Activated CD4-positive, alpha-beta T cell treated with anti-CD3 and anti-CD28 coated beads, Interleukin-2, amount 50 U/mL, for 4 hours (primary cell): ENCODE results near the gene CRISP2.

ENCODE experiments used
- DNase-seq, 2 experiments: peaks; one replicate each; pipeline ENCODE4 v3.0.0-alpha.2; 2020

The CRISP2 gene

DNA sequence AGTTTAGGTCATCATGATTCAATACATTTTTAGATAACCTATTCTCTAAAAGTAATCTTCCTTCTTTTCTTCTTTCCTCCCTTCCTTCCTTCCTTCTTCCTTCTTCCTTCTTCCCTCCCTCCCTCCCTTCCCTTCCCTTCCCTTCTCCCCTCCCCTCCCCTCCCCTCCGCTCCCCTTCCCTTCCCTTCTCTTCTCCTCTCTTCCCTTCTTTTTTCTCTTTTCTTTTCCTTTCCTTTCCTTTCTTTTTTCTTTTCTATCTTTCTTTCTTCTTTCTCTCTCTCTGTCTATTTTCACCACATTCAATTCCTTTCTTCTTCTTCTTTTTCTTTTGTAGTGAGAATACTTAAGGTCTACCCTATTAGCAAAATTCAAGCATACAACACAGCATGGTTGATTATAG is 59.4 kb downstream of the CRISP2 start:
- no peak for DNase-seq

GRCh38 chr6:49653438-49653837 is 59.9 kb downstream of the CRISP2 start:
- no peak for DNase-seq

DNA sequence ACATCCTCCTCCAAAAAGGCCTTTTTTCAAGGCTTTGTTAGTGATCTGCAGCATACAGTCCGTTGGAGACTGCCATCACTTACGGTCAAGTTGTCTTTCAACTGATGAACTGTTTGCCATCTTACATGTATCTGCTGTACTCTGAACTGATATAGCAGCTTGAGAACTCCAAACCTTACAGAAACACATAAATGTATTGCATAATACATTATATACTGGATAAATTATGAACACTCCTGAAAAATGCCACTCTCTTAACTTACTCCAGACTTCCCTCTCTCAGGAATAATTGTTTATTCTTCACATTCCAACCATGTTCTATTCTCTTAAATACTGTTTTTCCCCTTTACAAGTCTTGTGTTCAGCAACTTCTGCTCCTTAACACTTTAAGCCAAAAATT is 62.1 kb downstream of the CRISP2 start:
- no peak for DNase-seq

DNA sequence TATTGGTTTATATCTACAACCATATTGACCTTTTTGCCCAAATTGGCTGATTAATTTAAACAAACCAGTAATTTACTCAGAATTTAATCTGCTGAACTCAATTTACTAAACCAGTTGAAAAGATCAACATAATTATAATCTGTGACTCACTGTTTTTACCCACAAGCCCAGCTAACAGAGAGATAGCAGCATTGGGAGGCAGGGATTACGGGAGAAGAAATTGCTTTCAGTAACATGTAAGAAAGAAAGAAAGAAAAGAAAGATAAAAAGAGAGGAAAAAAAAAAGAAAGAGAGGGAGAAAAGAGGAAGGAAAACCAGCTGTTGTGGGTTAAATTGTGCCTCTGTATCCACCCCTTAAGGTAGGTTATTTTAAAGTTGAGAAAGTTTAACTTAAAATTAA is 63.4 kb downstream of the CRISP2 start:
- DNase-seq, result no peak

DNA sequence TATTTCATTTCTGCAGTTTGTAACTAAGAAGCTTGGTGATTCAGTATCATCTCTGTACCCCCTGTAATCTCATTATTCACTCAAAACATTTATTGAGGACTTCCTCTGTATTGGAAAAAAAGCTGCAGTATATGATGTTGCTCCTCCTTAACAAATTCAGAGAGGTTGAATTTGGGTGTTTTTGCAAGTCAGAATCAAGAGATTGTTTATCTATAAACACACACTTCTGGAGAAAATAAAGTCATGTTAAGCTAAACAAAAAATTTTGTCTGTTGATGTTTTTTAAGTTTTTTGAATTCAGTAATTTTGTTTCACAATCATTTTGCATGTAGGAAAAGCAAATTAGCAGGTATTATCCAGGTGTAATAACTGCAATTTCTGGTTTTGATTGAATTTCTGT is 65.3 kb downstream of the CRISP2 start:
- no peak for DNase-seq

DNA sequence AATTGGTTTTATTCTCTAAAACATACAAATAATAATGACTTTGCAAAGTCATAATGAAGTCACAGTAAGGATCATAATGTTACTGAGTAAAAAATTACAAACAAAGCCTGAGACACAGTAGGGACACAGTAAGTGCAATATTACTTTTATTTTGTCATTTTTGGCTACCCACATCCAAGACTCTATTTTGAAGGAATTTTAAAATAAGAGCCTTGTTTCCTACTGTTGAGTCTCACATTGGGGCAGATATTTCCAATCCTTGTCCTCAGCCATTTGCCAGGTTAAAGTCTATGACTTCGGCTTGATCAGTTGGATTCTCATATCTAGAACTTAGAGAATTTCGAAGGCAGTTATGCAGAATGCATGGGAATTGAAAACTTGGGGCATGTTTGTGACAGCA is 65.9 kb downstream of the CRISP2 start:
- no peak for DNase-seq

DNA sequence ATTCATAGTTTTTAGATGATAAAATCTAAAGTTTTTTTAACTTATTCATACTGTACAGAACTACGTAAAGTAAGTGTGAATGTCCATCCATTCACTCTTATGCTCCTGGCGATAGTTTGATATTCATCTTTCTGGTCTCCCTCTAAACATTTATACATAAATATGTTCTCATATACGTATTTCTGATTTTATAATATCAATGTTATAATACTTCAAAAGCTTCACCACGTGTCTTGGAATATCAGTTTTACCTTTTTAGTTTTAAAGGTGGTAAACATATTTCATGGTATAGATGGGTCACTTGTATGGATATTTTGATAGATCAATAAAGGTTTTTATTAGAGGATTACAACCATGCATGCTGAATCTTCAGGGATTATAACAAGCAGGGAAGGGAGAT is 66.4 kb downstream of the CRISP2 start:
- DNase-seq, result no peak

DNA sequence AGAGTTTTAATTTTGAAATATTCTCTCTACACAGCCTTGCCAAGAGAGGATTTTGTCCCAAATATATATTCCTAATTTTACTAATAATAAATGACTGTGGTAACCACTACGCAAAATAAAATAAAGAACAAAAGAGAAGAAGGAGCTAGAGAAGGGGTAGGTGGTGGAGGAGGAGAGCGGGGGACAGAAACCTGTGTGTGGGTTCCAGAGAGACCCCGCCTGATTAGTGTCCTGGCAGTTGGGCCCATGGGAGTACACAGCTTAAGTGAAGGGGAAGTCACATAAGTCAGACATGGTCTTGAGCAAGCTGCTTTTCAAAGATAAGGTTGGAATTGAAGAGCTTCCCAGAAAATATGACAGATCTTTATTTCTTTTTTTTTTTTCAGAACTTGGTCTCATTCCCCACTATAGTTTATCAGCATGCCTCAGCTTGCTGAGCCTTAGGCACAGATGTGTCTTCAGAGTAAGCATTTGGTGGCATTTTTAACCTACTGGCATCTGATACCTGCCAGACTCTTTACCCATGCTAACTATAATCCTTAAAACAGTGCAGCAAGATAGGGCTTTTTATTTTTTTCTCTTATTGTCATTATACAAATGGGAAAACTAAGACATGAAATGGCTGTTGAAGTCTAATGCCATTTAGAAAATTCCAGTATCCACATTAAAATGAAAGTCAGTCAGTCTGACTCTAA is 67.1 kb downstream of the CRISP2 start:
- DNase-seq, result no peak

DNA sequence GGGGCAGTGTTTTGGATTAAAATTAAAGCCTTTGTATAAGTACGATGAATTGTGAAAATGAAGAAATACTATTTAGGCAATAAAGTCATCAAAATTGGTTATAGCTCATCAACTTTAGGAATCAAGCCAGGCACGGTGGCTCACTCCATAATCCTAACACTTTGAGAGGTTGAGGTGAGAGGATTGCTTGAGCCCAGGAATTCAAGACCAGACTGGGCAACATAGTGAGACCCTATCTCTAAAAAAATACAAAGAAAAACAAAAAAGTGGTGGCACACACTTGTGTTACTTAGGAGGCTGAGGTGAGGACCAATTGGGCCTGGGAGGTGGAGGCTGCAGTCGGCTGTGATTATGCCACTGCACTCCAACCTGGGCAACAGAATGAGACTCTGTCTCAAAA is 68.2 kb downstream of the CRISP2 start:
- DNase-seq, result no peak
